ENCODE results near the gene ACSF2.
"Not testable (repeated sequence)": the region's sequence is repeated elsewhere in the genome, so short reads cannot be mapped to it uniquely, and the experiment has no call there.

Gene ACSF2

DNA sequence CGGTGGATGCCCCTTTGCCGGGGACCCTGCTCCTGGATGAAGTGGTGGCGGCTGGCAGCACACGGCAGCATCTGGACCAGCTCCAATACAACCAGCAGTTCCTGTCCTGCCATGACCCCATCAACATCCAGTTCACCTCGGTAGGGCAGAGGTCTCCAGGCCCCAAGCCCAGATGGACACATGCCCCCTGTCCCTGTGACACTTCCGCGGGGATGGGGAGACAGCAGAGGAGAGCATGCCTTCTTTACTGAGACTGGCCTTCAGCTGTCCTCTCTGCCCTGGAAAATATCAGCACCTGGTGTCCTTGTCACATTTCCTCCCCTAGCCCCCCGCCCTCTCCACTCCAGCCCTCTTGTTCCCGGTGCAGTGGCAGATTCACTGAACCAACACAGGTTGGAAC, 36.4 kb downstream of the ACSF2 start:
- in situ Hi-C loops (cut with MboI; ENCODE audit: low sequenced_read_pairs): no loop called here

DNA sequence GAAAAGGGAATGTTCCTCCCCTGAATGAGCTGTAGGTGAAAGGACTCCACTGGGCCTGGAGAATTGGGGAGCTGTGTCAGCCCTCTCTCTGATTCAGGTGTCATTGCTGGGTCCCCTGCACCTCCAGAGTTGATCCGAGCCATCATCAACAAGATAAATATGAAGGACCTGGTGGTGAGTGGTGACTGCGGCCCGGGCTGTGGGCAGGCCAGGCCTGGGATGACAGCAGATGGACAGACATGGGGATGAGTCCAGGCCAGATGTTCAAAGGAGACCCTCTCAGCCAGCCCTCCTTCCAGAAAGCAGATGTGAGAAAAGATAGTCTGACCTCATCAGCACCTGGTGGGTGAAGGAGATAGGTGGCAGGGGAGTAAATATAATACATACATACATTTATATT, 38.1 kb downstream of the ACSF2 start:
- in situ Hi-C loops (cut with MboI; ENCODE audit: low sequenced_read_pairs): no loop called here

DNA sequence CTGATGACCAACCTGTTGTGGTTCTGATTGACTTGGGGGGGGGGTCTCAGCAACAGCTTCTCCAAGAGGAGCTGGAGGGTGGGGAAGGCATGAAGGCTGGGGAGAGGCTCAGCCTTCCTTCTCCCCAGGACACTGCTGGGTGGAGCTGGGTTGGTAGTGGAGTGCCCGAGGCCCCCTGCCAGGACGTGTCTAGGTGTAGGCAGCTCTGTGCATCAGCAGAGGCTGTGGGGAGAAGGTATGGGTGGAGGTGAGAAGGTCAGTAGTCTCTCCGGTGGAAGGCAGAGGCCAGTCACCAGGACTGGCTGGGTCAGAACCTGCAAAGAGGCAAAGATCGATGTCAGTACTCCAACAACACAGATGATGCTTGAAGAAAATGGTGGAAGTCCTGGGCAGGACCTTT, 38.7 kb downstream of the ACSF2 start:
- in situ Hi-C loops (cut with MboI; ENCODE audit: low sequenced_read_pairs): no loop called here

DNA sequence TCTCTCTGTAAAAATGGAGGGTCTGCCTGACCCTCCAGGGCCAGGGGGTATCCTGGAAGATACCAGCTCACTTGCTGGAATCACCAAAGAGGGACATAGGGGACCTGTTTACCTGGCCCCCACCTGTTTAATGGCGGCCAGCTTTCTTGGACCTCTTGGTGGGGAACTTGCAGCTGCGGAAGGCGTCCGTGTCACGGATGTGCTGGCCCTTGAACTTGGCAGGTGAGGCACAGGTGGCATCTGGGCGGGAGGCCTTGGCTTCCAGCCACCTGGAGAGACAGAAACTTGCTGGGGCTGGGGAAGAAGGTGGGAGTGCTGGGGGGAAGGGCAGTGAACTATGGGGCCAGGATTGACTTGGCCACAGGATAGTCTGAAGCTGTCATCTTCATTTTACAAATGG, 39.2 kb downstream of the ACSF2 start:
- in situ Hi-C loops (cut with MboI; ENCODE audit: low sequenced_read_pairs): no loop called here

DNA sequence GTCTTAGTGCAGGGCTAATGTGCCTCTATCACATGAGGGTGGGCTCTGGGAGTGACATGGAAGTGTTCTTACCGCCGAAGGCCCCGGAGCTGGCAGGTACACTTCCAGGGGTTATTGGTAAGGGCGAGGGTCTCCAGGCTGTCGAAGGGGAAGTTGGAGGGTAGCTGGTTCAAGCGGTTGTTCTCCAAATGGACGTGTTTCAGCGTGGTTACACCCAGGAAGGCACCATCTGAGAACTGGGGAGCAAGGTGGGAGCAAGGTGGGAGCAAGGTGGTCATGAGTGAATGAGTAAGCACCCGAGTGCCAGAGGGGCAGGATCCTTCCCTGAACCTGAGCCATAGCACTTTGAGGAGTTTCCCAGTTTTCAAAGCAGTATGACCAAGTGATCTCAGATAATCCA, 39.6 kb downstream of the ACSF2 start:
- in situ Hi-C loops (cut with MboI; ENCODE audit: low sequenced_read_pairs): no loop called here

GRCh38 chr17:50466371-50467113, 40.5 kb downstream of the ACSF2 start:
- in situ Hi-C loops (cut with MboI; ENCODE audit: low sequenced_read_pairs): no loop called here

DNA sequence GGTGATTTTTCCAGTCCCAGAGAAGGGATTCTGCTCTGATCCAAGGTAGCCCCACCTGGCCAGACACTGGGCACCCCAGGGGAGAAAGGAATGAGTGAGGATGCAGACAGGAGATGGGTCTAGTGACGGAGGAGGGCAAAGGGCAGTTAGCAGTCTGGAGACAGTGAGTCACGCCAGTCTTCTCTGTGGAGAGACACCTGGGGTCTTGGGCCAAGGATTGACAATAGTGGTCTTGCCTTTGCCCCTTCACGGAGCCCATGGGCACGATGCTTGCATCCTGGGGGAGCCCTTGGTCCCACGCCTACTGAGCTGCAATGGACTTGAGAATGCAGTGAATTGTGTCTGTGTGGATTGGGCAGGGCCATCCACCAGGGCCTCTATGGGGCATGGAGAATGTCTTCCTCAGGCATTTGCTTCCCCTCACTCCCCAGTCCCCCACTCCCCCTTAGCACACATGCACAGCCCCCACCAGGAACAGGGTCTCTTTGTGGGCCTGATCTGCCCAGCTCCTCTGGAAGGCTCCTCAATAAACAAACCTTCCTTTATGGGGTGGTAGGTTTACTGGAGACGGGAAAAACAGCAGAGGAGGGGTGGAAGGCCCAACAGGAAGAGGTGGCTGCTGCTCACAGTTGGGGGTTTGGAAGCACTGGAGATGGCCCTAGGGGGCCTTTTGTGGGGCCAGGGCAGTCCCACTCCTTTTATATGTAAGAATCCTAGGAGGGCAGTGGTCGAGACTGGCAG, 41.3 kb downstream of the ACSF2 start:
- in situ Hi-C loops (cut with MboI; ENCODE audit: low sequenced_read_pairs): no loop called here

GRCh38 chr17:50467855-50468303, 41.9 kb downstream of the ACSF2 start:
- in situ Hi-C loops (cut with MboI; ENCODE audit: low sequenced_read_pairs): no loop called here

- in situ Hi-C loops (cut with MboI; ENCODE audit: low sequenced_read_pairs): no loop called here
These were observed 42.5 kb downstream of the ACSF2 start, which contains the start of gene CHAD for GRCh38 chr17:50468304-50469207. Gene CHAD, minus strand, starts transcription at chr17:50468880. Its CDS starts 67 bp downstream, at chr17:50468813.

GRCh38 chr17:50469208-50469605, 43.2 kb downstream of the ACSF2 start:
- in situ Hi-C loops (cut with MboI; ENCODE audit: low sequenced_read_pairs): no loop called here

GRCh38 chr17:50469671-50470305, 43.8 kb downstream of the ACSF2 start:
- in situ Hi-C loops (cut with MboI; ENCODE audit: low sequenced_read_pairs): no loop called here

GRCh38 chr17:50470426-50470825, 44.4 kb downstream of the ACSF2 start:
- in situ Hi-C loops (cut with MboI; ENCODE audit: low sequenced_read_pairs): no loop called here

DNA sequence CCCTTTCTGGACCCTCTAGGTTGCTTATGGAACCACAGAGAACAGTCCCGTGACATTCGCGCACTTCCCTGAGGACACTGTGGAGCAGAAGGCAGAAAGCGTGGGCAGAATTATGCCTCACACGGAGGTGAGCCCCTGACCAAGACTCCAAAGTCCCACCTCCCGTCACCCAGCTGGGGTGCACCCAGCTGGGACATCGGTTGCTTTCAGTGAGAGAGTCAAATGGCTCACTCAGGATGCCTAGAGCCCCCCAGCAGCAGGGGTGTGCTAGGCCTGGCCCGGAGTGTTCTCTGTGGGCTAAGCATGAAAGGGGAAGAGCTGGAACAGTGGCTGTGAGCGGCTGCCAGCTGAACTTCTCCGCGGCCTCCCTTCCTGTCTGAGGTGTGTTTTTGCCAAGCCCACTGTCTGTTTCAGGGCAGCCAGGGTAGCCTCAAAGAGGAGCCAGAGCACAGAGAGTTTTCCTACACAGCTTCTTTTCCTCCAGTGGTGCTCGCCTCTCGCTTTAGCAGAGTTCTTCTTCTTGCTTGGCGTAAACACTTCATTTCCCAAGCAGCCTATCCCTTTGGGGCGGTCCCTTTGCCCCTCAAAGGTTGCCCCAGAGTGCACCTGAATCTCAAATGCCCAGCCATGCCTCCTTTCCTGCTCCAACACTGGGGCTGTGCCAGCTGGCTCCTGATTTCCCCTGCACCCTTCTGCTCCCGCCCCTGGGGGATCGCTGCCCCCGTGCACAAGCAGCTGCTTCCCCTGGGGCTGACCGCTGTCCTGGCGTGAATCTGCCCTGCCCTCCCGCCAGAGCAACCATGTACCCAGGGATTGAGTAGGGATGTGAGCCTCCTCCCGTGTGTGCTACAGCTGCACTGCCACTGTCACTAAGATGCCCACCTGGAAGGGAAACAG, 45.2 kb downstream of the ACSF2 start:
- in situ Hi-C loops (cut with MboI; ENCODE audit: low sequenced_read_pairs): no loop called here

DNA sequence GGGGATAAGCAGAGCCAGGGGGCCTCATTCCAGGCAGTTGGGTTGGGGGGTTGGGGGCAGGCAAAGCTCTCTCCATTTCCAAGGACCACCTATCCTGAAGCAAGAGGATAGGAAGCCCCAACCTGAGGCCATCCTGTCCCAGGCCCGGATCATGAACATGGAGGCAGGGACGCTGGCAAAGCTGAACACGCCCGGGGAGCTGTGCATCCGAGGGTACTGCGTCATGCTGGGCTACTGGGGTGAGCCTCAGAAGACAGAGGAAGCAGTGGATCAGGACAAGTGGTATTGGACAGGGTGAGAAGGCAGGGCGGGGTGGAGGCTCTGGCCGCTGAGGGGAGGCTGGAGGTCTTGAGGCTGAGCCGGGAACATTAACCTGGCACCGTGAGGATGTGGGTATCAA, 46.3 kb downstream of the ACSF2 start:
- in situ Hi-C loops (cut with MboI; ENCODE audit: low sequenced_read_pairs): no loop called here

GRCh38 chr17:50472761-50473161, 46.7 kb downstream of the ACSF2 start:
- in situ Hi-C loops (cut with MboI; ENCODE audit: low sequenced_read_pairs): not testable (repeated sequence)

GRCh38 chr17:50473901-50474300, 47.9 kb downstream of the ACSF2 start:
- in situ Hi-C loops (cut with MboI; ENCODE audit: low sequenced_read_pairs): no loop called here

- in situ Hi-C loops (cut with MboI; ENCODE audit: low sequenced_read_pairs): no loop called here
These were observed 48.5 kb downstream of the ACSF2 start for GRCh38 chr17:50474523-50474922.

GRCh38 chr17:50475362-50475761, 49.3 kb downstream of the ACSF2 start:
- in situ Hi-C loops (cut with MboI; ENCODE audit: low sequenced_read_pairs): no loop called here

DNA sequence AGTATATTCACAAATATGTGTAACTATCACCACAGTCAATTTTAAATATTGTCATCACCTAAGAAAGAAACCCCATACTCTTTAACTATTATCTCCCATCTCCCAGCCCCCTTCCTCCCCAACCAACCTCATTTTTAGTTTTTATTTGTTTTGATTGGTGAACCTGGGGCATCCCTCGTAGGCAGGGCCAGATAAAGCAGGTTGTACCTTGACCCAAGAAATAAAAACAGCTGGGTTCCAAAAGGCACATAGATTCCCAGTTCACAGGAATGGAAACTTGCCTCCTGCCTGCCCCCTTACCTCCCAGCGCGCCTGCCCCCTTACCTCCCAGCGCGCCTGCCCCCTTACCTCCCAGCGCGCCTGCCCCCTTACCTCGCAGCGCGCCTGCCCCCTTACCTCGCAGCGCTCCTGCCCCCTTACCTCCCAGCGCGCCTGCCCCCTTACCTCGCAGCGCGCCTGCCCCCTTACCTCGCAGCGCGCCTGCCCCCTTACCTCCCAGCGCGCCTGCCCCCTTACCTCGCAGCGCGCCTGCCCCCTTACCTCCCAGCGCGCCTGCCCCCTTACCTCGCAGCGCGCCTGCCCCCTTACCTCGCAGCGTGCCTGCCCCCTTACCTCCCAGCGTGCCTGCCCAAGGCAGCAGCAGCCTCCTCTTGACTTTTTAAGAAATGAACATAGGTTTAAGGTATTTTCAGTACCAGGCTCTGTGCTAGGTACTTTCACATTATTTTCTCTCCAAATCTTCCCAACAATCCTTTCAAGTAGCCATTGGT, 49.9 kb downstream of the ACSF2 start:
- in situ Hi-C loops (cut with MboI; ENCODE audit: low sequenced_read_pairs): not testable (repeated sequence)

Measured in HL-60/S4 (cell line).